Adrenal gland (tissue), 12 donors: ENCODE measurements around the gene ERBB3. TPM values are rescaled to one million over a fixed set of nuclear protein-coding genes. Genes with fewer than 3 reads are reported as not detected.

Source experiments
- DNase-seq, 7 donors: peaks; one replicate each; pipeline ENCODE4 v3.0.0-alpha.2; 2019 to 2020
- H3K27ac ChIP-seq, 5 donors: fragments of 200-600 bp; sonication (generic) in 4 of 5; 1 replicate in 3 of 5; 2 replicates in 2 of 5; pipeline versions ENCODE4 v1.5.1 to v1.8.0; 2016 to 2020; ENCODE audit warnings: mild to moderate bottlenecking in 1 of 5
- H3K27me3 ChIP-seq: fragments of 200-600 bp; 2 replicates; pipeline ENCODE4 v1.8.0; 2021
- H3K36me3 ChIP-seq, 2 donors: fragments of 200-600 bp; replicated peaks in 1 of 2; 1 replicate in 1 of 2; 2 replicates in 1 of 2; pipeline versions ENCODE4 v1.5.1 to v1.8.0; 2018 to 2022
- H3K4me1 ChIP-seq, 2 donors: fragments of 200-600 bp; replicated peaks in 1 of 2; 1 replicate in 1 of 2; 2 replicates in 1 of 2; pipeline versions ENCODE4 v1.5.1 to v1.8.0; 2018 to 2021
- H3K4me3 ChIP-seq, 4 donors: fragments of 200-600 bp; sonication (generic) in 3 of 4; one replicate each; pipeline ENCODE4 v1.5.1; 2016 to 2018
- H3K9me3 ChIP-seq, 3 donors: fragments of 200-600 bp; sonication (generic) in 1 of 3; replicated peaks in 1 of 3; 1 replicate in 2 of 3; 2 replicates in 1 of 3; pipeline versions ENCODE4 v1.5.1 to v1.8.0; 2016 to 2021
- POLR2A ChIP-seq, 2 donors: fragments of 450-650 bp; IDR thresholded peaks; one replicate each; pipeline ENCODE4 v1.6.1; 2017; ENCODE audit warnings: antibody characterized with exemption in 2 of 2, mild to moderate bottlenecking in 2 of 2, moderate library complexity in 1 of 2
- WGBS, 4 donors: extraction: QIAGEN DNeasy Blood & Tissue Kit in 2 of 4; methylation state at CpG; one replicate each; pipeline versions ENCODE4 v1.1.5 to v1.1.7; 2013 to 2017; 5-methylcytosine and 5-hydroxymethylcytosine counted together
- intact Hi-C, 2 donors: fragments of 100-400 bp; cut with DNase I; formaldehyde crosslinking; loops; one replicate each; pipeline versions ENCODE4 v1.14.1 to v1.15.0; 2022 to 2023
- polyA plus RNA-seq, 3 donors: library from polyadenylated mRNA; stranded (reverse); fragments of 200-250 nt in 2 of 3; fragments of 350-450 nt in 1 of 3; fragmentation: Illumina TruSeq in 1 of 3; extraction: RNeasy Lipid Tissue Mini Kit (QIAGEN cat#74804) in 1 of 3; gene quantifications; one replicate each; pipeline ENCODE4 v1.2.3, GENCODE V29; 2013 to 2014
- total RNA-seq, 9 donors: library from RNA; depleted of rRNA in 4 of 9; stranded (reverse); fragments of >200 nt in 4 of 9; fragments of 120-200 nt in 1 of 9; fragmentation: NEBNext Ultra II Directional in 1 of 9; extraction: Animal tissue kit (Norgen Biotek cat#: 25700) in 1 of 9; gene quantifications; one replicate each; pipeline versions ENCODE4 v1.1.0 to v1.2.4, GENCODE V29; 2013 to 2023
- TF ChIP-seq, protein P1 (sequence below), 6 experiments: fragments of 450-650 bp in 4 of 6; fragments of 200-600 bp in 2 of 6; sonication (generic) in 1 of 6; IDR thresholded peaks; 1 replicate in 5 of 6; 2 replicates in 1 of 6; pipeline versions ENCODE4 v1.5.1 to v1.8.0; 2016 to 2021; ENCODE audit warnings: antibody characterized with exemption in 6 of 6, mild to moderate bottlenecking in 2 of 6, moderate library complexity in 1 of 6
- donor health status: healthy with polysubstance abuse.
- donor health status: Bipolar disorder and iron deficiency.
- donor health status: DM: yes; HTN: yes; CAD: no.
- donor health status: DM: no; HTN: no; CAD: no.
- donor health status: DM: no; HTN: no; CAD: no.
- donor health status: DM: yes; HTN: yes; CAD: no.

The ERBB3 gene
- total and polyA plus RNA-seq, 12 donors, result 1.3 to 25.7 (median 1.9) TPM

DNA sequence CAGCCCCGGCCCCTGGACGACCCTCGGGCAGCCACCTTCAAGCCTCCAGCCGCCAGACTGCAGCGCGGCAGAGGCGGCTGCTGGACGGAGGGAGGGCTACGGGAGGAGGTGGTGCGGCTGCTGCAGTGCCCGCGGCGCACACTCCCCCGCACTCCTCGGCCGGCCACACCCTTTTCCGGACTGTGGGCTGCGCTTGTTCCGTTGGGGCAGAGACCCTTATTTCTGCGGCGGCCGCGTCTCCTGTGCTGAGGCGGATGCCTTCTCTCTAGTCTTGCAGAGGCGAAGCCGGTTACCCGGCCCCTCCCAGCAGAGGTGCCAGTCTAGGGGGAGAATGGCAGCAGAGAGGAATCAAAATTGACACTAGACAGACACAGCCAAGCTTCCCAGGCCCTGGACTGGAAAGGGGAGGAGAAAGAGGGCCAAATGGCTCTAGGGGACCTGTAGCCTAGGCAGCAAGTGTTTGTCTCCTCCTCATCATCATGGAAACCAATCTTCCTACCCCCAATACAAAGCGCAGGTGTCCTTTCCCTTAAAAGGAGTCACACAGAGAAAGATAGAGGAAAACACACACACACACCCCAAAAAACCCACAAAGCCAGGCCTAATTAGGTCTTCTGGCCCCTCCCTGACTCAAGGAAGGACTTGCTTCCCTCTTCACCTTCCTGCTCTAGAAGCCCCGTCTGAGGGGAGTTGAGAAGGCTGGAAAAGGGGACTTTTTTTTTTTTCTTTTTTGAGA, 49.4 kb downstream of the ERBB3 start:
- DNase-seq, result peak; percentile 54 to 79 (median 62)
- TF ChIP-seq, protein P1, sequence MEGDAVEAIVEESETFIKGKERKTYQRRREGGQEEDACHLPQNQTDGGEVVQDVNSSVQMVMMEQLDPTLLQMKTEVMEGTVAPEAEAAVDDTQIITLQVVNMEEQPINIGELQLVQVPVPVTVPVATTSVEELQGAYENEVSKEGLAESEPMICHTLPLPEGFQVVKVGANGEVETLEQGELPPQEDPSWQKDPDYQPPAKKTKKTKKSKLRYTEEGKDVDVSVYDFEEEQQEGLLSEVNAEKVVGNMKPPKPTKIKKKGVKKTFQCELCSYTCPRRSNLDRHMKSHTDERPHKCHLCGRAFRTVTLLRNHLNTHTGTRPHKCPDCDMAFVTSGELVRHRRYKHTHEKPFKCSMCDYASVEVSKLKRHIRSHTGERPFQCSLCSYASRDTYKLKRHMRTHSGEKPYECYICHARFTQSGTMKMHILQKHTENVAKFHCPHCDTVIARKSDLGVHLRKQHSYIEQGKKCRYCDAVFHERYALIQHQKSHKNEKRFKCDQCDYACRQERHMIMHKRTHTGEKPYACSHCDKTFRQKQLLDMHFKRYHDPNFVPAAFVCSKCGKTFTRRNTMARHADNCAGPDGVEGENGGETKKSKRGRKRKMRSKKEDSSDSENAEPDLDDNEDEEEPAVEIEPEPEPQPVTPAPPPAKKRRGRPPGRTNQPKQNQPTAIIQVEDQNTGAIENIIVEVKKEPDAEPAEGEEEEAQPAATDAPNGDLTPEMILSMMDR (IDR thresholded peaks at IDR 0.05), result no peak
- peak in 1 of 2 donors; percentile 51 for TF ChIP-seq POLR2A (IDR thresholded peaks at IDR 0.05)
- intact Hi-C loops, result loop anchor here in 1 of 2 donors (5.0 kb wide), 1 partner anchor 33 kb away; no protein-coding TSS in a partner anchor

DNA sequence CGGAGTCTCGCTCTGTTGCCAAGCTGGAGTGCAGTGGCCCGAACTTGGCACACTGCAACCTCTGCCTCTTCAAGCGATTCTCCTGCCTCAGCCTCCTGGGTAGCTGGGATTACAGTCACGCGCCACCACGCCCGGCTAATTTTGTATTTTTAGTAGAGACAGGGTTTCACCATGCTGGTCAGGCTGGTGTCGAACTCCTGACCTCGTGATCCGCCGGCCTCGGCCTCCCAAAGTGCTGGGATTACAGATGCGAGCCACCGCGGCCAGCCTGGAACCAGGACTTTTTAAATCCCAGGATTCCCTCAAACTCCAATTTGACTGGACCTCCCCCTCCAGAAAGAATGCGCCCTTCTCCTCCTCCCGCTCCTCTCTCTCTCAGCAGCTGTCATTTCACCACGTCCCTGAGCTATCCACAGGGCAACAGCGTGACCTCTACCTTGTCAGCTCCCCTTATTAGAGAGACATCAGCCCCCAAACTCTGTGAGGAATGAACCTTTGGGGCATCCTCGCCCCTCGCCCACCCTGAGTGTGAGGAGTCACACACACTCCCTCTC, 50.1 kb downstream of the ERBB3 start:
- no peak for DNase-seq
- H3K27me3 ChIP-seq, result no peaks in the 10 kb centered on the region
- peak overlapping the region in 1 of 4 donors; percentile 71 for H3K4me3 ChIP-seq
- peak overlapping the region in 1 of 5 donors; percentile 86 for H3K27ac ChIP-seq
- H3K4me1 ChIP-seq, result peaks cover 13 to 34% of the 10 kb centered on the region in 2 donors
- intact Hi-C loops, result loop anchor here in 1 of 2 donors (5.0 kb wide), 1 partner anchor 32 kb away; no protein-coding TSS in a partner anchor
- H3K9me3 ChIP-seq, result no peaks in the 10 kb centered on the region
- WGBS, 4 donors, result 69 to 78% (median 73%) methylated on average over 11 to 22 of the region's 22 CpGs
- TF ChIP-seq, protein P1 (IDR thresholded peaks at IDR 0.05), result no peak
- TF ChIP-seq POLR2A (IDR thresholded peaks at IDR 0.05), result no peak
- peaks cover 0 to 48% of the 10 kb centered on the region in 2 donors for H3K36me3 ChIP-seq

More for the DNA sequence above, 49.4 kb downstream of the ERBB3 start:
- no peaks in the 10 kb centered on the region for H3K27me3 ChIP-seq
- peaks cover 0 to 41% of the 10 kb centered on the region in 2 donors for H3K36me3 ChIP-seq
- WGBS, 4 donors, result 3 to 20% (median 4%) methylated on average over 4 to 29 of the region's 29 CpGs
- H3K27ac ChIP-seq, result peak overlapping the region in 4 of 5 donors; percentile 69 to 92 (median 80)
- no peaks in the 10 kb centered on the region for H3K9me3 ChIP-seq
- peak overlapping the region; percentile 19 to 71 (median 42) for H3K4me3 ChIP-seq
- H3K4me1 ChIP-seq, result peaks cover 13 to 41% of the 10 kb centered on the region in 2 donors

DNA sequence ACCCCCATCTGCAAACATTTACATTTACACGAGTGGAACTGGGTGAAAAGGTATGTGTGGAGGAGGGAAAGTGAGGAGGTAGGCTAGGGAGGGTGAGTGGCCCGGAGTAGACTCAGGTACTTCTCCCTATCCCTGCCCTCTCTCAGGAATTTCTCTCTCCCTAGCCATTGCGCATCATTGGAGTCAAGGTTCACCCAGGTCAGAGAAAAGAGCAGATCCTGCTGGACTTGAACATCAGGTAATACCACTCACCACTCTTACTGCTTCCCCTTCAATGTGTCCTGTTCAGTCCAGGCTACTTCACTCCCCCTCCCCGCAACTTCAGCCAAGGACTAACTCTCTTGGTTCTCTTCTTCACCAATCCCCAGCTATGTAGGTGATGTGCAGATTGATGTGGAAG, 50.9 kb downstream of the ERBB3 start:
- Histone ChIP-seq H3K27ac (no peak overlapping the region), H3K4me1 (peaks cover 13 to 29% of the 10 kb centered on the region in 2 donors), H3K4me3 (no peak overlapping the region), H3K36me3 (peaks cover 0 to 56% of the 10 kb centered on the region in 2 donors), H3K9me3 (no peaks in the 10 kb centered on the region), H3K27me3 (no peaks in the 10 kb centered on the region)
- WGBS, 4 donors, result 88 to 94% (median 90%) methylated on average over 4 of the region's 4 CpGs
- no peak for TF ChIP-seq POLR2A (IDR thresholded peaks at IDR 0.05)
- TF ChIP-seq, protein P1 (IDR thresholded peaks at IDR 0.05), result no peak
- DNase-seq, result no peak
- intact Hi-C loops, result no loop called here

DNA sequence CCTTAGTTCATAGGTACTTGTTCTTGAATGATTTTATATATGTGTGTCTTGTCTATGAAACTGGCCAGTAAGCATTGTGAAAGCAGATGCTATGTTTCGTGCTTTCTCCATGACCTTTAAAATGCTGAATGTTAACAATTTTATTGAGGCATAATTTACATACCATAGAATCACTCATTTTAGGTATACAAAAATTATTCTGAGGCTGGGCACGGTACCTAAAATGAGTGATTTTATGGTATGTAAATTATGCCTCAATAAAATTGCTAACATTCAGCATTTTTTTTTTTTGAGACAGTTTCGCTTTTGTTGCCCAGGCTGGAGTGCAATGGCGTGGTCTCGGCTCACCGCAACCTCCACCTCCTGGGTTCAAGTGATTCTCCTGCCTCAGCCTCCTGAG, 54.9 kb downstream of the ERBB3 start:
- intact Hi-C loops, result no loop called here
- no peak for DNase-seq
- Histone ChIP-seq H3K27me3 (no peaks in the 10 kb centered on the region), H3K4me1 (peaks cover 0 to 7% of the 10 kb centered on the region in 2 donors), H3K4me3 (no peak overlapping the region), H3K36me3 (peaks cover 0 to 97% of the 10 kb centered on the region in 2 donors), H3K27ac (no peak overlapping the region), H3K9me3 (no peaks in the 10 kb centered on the region)
- WGBS, 4 donors, result 97 to 99% (median 98%) methylated on average over 6 of the region's 6 CpGs
- TF ChIP-seq POLR2A (IDR thresholded peaks at IDR 0.05), result no peak
- TF ChIP-seq, protein P1 (IDR thresholded peaks at IDR 0.05), result no peak
